PC-3 (cell line): Measurements from ENCODE around the gene JSRP1. TPM values are rescaled to one million over a fixed set of nuclear protein-coding genes. Genes with fewer than 3 reads are reported as not detected.

Source experiments
- ATAC-seq: fragments of 200-7000 bp; cut with Tn5 transposase; 2 replicates; pipeline ENCODE4 v1.9.1; 2020; ENCODE audit warnings: mild to moderate bottlenecking, moderate library complexity
- BruUV-seq: library from RNA; stranded (reverse); fragments of 400-500 nt; replicated peaks from 2 replicates; lab custom pipeline; 2021; lab: Mats Ljungman, UMichigan
- CTCF ChIA-PET: fragments of 300-600 bp; sonication (Branson Sonifier 250); formaldehyde crosslinking; loops from one replicate; lab custom pipeline; 2022; ENCODE audit warnings: antibody characterized with exemption; lab: Charles Lee
- POLR2A ChIA-PET: fragments of 300-600 bp; sonication (Branson Sonifier 250); formaldehyde crosslinking; loops from one replicate; lab custom pipeline; 2022; ENCODE audit warnings: antibody characterized with exemption; ENCODE audit not compliant: unreplicated experiment; lab: Charles Lee
- DNase-seq: peaks from one replicate; pipeline ENCODE4 v3.0.0-alpha.2; 2015
- H2AFZ ChIP-seq: fragments of 300-600 bp; sonication (generic); 2 replicates; pipeline ENCODE4 v1.6.0; 2016; ENCODE audit warnings: antibody characterized with exemption, low read length
- H3F3A ChIP-seq: fragments of 300-600 bp; sonication (generic); one replicate; pipeline ENCODE4 v1.6.0; 2017; ENCODE audit warnings: antibody characterized with exemption, low read length, control low read depth, mild to moderate bottlenecking; ENCODE audit not compliant: unreplicated experiment
- H3K27ac ChIP-seq: fragments of 300-600 bp; sonication (generic); 2 replicates; pipeline ENCODE4 v1.5.1; 2016; ENCODE audit warnings: mild to moderate bottlenecking, low read length
- H3K27me3 ChIP-seq: fragments of 300-600 bp; sonication (generic); 2 replicates; pipeline ENCODE4 v1.6.1; 2016; ENCODE audit warnings: low read length, mixed read lengths
- H3K36me3 ChIP-seq: fragments of 300-600 bp; sonication (generic); 2 replicates; pipeline ENCODE4 v1.6.1; 2016; ENCODE audit warnings: low read depth, mixed run types, low read length, mixed read lengths
- H3K4me1 ChIP-seq: fragments of 300-600 bp; sonication (generic); 2 replicates; pipeline ENCODE4 v1.5.1; 2016; ENCODE audit warnings: low read length; ENCODE audit not compliant: insufficient read depth
- H3K4me2 ChIP-seq: fragments of 300-600 bp; sonication (generic); 2 replicates; pipeline ENCODE4 v1.6.0; 2016; ENCODE audit warnings: low read length
- H3K4me3 ChIP-seq: fragments of 300-600 bp; sonication (generic); 2 replicates; pipeline ENCODE4 v1.5.1; 2016; ENCODE audit warnings: mild to moderate bottlenecking, low read length, mixed read lengths
- H3K79me2 ChIP-seq: fragments of 300-600 bp; sonication (generic); 2 replicates; pipeline ENCODE4 v1.6.1; 2017; ENCODE audit warnings: low read length, mixed read lengths
- H3K9ac ChIP-seq: fragments of 300-600 bp; sonication (generic); 2 replicates; pipeline ENCODE4 v1.6.0; 2016; ENCODE audit warnings: mild to moderate bottlenecking, low read length
- H3K9me2 ChIP-seq: fragments of 300-600 bp; sonication (generic); replicated peaks from 2 replicates; pipeline ENCODE4 v1.6.1; 2016; ENCODE audit warnings: mixed run types, low read length, mixed read lengths
- H3K9me3 ChIP-seq: fragments of 300-600 bp; sonication (generic); 2 replicates; pipeline ENCODE4 v1.6.1; 2016; ENCODE audit warnings: low read length, mixed read lengths
- H4K20me1 ChIP-seq: fragments of 300-600 bp; sonication (generic); 2 replicates; pipeline ENCODE4 v1.6.1; 2016; ENCODE audit warnings: low read length, mixed read lengths
- CTCF ChIP-seq: fragments of 300-600 bp; sonication (generic); conservative IDR thresholded peaks from 2 replicates; pipeline ENCODE4 v1.5.1; 2017; ENCODE audit warnings: antibody characterized with exemption, low read depth, mild to moderate bottlenecking, low read length
- EZH2 ChIP-seq: fragments of 300-600 bp; sonication (generic); IDR thresholded peaks from one replicate; pipeline ENCODE4 v1.6.1; 2017; ENCODE audit warnings: antibody characterized with exemption, mild to moderate bottlenecking, low read length; ENCODE audit not compliant: unreplicated experiment
- EZH2phosphoT487 ChIP-seq: fragments of 300-600 bp; sonication (generic); IDR thresholded peaks from 2 replicates; pipeline ENCODE4 v1.6.1; 2018; ENCODE audit warnings: mild to moderate bottlenecking, antibody characterized with exemption, low read length, borderline replicate concordance
- intact Hi-C: fragments of 100-400 bp; cut with micrococcal nuclease; formaldehyde crosslinking; loops from 2 replicates; pipeline ENCODE4 v1.9.0; 2023
- total RNA-seq: library from RNA; depleted of rRNA; stranded (reverse); fragments of >200 nt; gene quantifications from 2 replicates; pipeline ENCODE4 v1.2.3, GENCODE V29; 2014

Gene JSRP1
- total RNA-seq, 1 experiment from 2014 or later = not detected

- no peak overlapping the region for H3K9ac ChIP-seq
- no peaks in the 10 kb centered on the region for H3K9me2 ChIP-seq
- H3K36me3 ChIP-seq = no peaks in the 10 kb centered on the region
- ATAC-seq = no peak
- H3K4me3 ChIP-seq = no peak overlapping the region
- H3K9me3 ChIP-seq = no peaks in the 10 kb centered on the region
- no peaks in the 10 kb centered on the region for H4K20me1 ChIP-seq
- BruUV-seq = no TSS peak
- intact Hi-C loops = no loop called here
- no peaks in the 10 kb centered on the region for H3F3A ChIP-seq
- H3K27me3 ChIP-seq = no peaks in the 10 kb centered on the region
- no peaks in the 10 kb centered on the region for H3K4me1 ChIP-seq
- H3K79me2 ChIP-seq = no peaks in the 10 kb centered on the region
- H3K4me2 ChIP-seq = no peak overlapping the region
- DNase-seq = no peak
- no peak overlapping the region for H2AFZ ChIP-seq
- no peak for TF ChIP-seq CTCF
- no peak for TF ChIP-seq EZH2
- no peak for TF ChIP-seq EZH2phosphoT487
- H3K27ac ChIP-seq = no peak overlapping the region
- ChIA-PET CTCF (no interaction called here), POLR2A (no interaction called here)
These were observed 24.5 kb upstream of the JSRP1 start for GRCh38 chr19:2280633-2281264.

GRCh38 chr19:2278459-2279158 is 22.4 kb upstream of the JSRP1 start:
- no peaks in the 10 kb centered on the region for H3K9me3 ChIP-seq
- TF ChIP-seq CTCF = no peak
- TF ChIP-seq EZH2 = no peak
- TF ChIP-seq EZH2phosphoT487 = no peak
- POLR2A ChIA-PET = no interaction called here
- H3K9ac ChIP-seq = no peak overlapping the region
- BruUV-seq = no TSS peak
- peaks cover 7% of the 10 kb centered on the region for H3K79me2 ChIP-seq
- H3K27me3 ChIP-seq = no peaks in the 10 kb centered on the region
- ATAC-seq (no peak), DNase-seq (no peak)
- 0 out of 2 replicates have a peak, but pooled peaks cover under 1% of the 10 kb centered on the region for H3K4me1 ChIP-seq
- H3K9me2 ChIP-seq = no peaks in the 10 kb centered on the region
- intact Hi-C loops = no loop called here
- H3K36me3 ChIP-seq = no peaks in the 10 kb centered on the region
- H4K20me1 ChIP-seq = peaks cover 6% of the 10 kb centered on the region; the same call in 1 of the 2 replicates
- no peaks in the 10 kb centered on the region for H3F3A ChIP-seq
- no peak overlapping the region for H3K4me3 ChIP-seq
- CTCF ChIA-PET = no interaction called here
- no peak overlapping the region for H3K27ac ChIP-seq
- no peak overlapping the region for H2AFZ ChIP-seq
- H3K4me2 ChIP-seq = no peak overlapping the region

GRCh38 chr19:2277138-2277537 is 20.9 kb upstream of the JSRP1 start:
- peaks cover 13% of the 10 kb centered on the region; the same call in 1 of the 2 replicates for H3K4me1 ChIP-seq
- H3K79me2 ChIP-seq = peaks cover 21% of the 10 kb centered on the region
- CTCF ChIA-PET = interaction anchor here (0.7 kb wide), 1 partner anchor 118 kb away, joined by 5 read pairs; no protein-coding TSS in a partner anchor
- H4K20me1 ChIP-seq = peaks cover 12% of the 10 kb centered on the region
- H3K9me2 ChIP-seq = no peaks in the 10 kb centered on the region
- H3K27me3 ChIP-seq = no peaks in the 10 kb centered on the region
- H3K4me2 ChIP-seq = no peak overlapping the region
- peaks cover 3% of the 10 kb centered on the region; the same call in 1 of the 2 replicates for H3K36me3 ChIP-seq
- no peak for TF ChIP-seq EZH2phosphoT487
- TF ChIP-seq EZH2 = no peak
- no peak overlapping the region for H3K27ac ChIP-seq
- POLR2A ChIA-PET = no interaction called here
- H2AFZ ChIP-seq = no peak overlapping the region
- H3K4me3 ChIP-seq = no peak overlapping the region
- H3K9ac ChIP-seq = no peak overlapping the region
- BruUV-seq = no TSS peak
- intact Hi-C loops = no loop called here
- DNase-seq (no peak), ATAC-seq (no peak)
- no peaks in the 10 kb centered on the region for H3K9me3 ChIP-seq
- H3F3A ChIP-seq = no peaks in the 10 kb centered on the region
